Astrocyte (in vitro differentiated cells and primary cell): ENCODE data around the gene CPPED1.
"Not testable (repeated sequence)": the region's sequence is repeated elsewhere in the genome, so short reads cannot be mapped to it uniquely, and the experiment has no call there.

ENCODE experiments used
- CTCF ChIP-seq: IDR thresholded peaks from 2 replicates; pipeline ENCODE4 v1.5.1; 2011; ENCODE audit warnings: low read depth, mild to moderate bottlenecking, inconsistent platforms, low read length, moderate library complexity; ENCODE audit not compliant: insufficient read depth
- EZH2 ChIP-seq: IDR thresholded peaks from 2 replicates; pipeline ENCODE4 v1.6.1; 2012; ENCODE audit warnings: mild to moderate bottlenecking, low read length, inconsistent platforms; ENCODE audit not compliant: insufficient read depth

GRCh38 chr16:12813734-12814133 lies 10.0 kb upstream of the CPPED1 start:
- TF ChIP-seq CTCF, EZH2: not testable (repeated sequence)
